ENCODE data around the gene KLHL7. TPM values are rescaled to one million over a fixed set of nuclear protein-coding genes. Genes with fewer than 3 reads are reported as not detected.
A peak's percentile ranks its signal among the peaks of the same experiment; 100 is the strongest.

Gene KLHL7, protein sequence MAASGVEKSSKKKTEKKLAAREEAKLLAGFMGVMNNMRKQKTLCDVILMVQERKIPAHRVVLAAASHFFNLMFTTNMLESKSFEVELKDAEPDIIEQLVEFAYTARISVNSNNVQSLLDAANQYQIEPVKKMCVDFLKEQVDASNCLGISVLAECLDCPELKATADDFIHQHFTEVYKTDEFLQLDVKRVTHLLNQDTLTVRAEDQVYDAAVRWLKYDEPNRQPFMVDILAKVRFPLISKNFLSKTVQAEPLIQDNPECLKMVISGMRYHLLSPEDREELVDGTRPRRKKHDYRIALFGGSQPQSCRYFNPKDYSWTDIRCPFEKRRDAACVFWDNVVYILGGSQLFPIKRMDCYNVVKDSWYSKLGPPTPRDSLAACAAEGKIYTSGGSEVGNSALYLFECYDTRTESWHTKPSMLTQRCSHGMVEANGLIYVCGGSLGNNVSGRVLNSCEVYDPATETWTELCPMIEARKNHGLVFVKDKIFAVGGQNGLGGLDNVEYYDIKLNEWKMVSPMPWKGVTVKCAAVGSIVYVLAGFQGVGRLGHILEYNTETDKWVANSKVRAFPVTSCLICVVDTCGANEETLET
- 50.0 and 53.9 TPM in 2 replicates for total RNA-seq (2014; rRNA removed; shearing (Covaris generic))

DNA sequence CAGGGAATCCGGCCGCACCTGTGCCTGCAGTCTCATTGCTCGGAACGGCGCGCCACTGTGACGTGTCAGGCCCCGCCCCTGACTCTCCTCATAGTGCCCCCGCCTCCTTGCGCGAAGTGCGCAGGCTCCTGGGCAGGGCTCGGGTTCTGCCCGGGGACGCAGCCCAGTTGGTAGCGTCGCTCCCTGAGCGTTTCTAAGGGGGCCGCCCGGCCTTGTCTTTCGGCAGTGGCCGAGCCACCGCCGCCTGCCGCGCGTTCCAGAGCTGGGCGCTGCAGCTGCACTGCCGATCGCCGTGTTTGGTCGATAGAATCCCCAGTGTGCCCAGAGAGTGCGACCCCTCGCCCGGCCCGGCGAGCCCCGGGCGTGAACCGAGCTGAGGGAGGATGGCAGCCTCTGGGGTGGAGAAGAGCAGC lies at the start of gene KLHL7:
TSS of gene KLHL7 (plus strand) at position 142 of the 413 bp plus-strand sequence. CDS start at position 384, 242 bp downstream.
- peak; percentile 98 for DNase-seq (ENCODE audit: low spot score)

DNA sequence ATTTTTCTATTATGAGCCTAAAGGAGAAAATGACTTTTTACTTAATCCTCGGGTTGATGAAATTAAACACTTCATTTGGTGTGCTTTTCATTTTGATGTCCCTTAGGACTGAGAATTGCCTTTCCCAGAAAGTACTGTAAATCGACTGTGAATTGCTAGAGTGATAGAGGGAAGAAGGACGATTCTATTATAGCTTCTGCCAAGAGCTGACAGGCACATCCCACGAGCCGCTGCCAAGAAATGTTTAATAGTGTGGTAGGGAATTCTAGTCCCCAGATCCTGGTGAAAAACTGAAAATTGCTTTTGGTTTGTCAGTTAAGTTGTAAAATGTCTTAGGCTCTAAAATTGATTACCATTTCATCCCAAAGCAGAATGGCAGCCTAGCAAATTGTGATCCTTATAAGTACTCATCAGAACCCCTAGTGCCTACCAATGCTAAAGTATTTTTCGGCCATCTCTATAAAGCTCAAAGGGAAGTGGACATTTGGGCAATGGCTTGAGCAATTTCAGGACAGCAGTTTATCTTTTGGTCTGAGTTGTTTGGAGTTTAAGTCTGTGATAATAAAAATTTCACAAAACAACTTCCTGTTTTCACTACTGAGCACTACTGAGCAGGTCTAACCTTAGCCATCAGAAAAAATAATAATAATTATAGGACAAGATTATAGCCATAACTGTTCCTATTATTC lies 47.0 kb upstream of the KLHL7 start:
- DNase-seq (ENCODE audit: low spot score): no peak

GRCh38 chr7:23061327-23061726 lies 44.3 kb upstream of the KLHL7 start:
- DNase-seq (ENCODE audit: low spot score): no peak

DNA sequence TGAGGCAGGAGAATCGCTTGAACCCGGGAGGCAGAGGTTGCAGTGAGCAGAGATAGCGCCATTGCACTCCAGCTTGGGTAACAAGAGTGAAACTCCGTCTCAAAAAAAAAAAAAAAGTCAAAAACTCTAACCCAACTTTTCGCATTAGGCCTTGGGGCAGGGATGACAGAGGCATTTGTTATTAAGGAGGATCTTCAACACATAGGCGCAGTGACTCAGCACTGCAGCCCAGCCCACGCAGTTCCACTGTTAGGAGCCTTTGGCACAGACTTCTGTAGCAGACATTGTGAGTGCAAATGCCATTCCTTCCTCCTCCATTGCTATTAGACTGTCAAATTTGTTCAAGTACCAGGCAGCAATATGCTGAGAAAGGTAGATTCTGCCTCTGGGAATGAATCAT lies 43.1 kb upstream of the KLHL7 start:
- peak; percentile 84 for DNase-seq (ENCODE audit: low spot score)

DNA sequence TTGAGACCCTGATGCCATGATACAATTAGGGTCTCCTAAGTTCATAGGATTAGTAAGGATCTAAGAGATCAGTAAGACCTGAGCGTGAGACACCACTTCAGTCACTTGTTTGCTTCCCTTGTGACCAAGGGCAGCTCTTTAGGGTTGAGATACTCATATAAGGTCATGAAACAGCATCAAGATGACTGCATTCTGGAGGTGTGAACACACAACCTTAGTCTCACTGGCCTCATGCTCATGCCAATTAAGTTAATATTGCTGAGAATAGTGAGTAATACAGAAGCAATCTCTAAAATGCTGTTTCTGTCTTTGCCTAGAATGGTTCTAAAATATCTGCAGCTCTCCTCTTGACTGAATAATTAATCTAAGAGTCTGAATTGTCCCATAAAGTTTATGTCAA lies 39.6 kb upstream of the KLHL7 start:
- DNase-seq (ENCODE audit: low spot score): no peak

- no peak for DNase-seq (ENCODE audit: low spot score)
Observed at GRCh38 chr7:23067271-23067670, 38.3 kb upstream of the KLHL7 start.

DNA sequence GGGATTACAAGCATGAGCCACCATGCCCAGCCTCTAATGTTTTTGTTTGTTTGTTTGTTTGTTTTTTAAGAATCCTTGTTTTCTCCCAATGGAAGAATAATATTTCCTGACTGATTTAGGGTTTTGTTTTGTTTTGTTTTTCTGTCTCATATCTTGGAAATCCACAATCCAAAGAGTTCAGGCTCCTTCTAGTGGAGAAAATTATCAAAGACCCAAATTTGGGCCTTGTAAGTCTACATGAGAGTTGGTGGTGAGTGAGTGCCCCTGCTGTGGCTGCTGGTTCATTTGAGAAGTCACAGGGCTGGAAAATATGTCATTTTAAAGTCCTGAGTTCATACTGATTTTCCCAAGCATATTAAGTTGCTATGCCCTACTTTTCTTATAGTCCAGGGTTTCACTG lies 33.5 kb upstream of the KLHL7 start:
- DNase-seq (ENCODE audit: low spot score): peak; percentile 37

DNA sequence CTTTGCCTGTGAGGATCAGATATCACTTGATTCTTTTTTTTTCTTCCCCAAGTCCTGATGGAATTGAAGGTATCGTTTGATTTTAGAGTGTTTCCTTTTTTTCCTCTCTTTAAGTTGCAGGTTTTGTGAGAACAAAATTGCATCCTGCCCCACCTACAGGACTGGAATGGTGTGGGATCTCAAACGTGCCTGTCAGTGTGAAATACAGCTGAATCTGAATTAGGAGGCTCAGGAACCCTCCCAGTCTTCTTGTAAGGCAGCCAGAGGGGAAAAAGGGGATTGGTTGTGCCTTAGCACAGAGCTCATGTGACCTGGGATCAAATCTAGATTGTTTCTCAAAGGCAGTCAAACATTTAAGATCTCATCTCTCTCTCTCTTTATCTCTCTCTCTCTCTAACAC lies 32.7 kb upstream of the KLHL7 start:
- no peak for DNase-seq (ENCODE audit: low spot score)

DNA sequence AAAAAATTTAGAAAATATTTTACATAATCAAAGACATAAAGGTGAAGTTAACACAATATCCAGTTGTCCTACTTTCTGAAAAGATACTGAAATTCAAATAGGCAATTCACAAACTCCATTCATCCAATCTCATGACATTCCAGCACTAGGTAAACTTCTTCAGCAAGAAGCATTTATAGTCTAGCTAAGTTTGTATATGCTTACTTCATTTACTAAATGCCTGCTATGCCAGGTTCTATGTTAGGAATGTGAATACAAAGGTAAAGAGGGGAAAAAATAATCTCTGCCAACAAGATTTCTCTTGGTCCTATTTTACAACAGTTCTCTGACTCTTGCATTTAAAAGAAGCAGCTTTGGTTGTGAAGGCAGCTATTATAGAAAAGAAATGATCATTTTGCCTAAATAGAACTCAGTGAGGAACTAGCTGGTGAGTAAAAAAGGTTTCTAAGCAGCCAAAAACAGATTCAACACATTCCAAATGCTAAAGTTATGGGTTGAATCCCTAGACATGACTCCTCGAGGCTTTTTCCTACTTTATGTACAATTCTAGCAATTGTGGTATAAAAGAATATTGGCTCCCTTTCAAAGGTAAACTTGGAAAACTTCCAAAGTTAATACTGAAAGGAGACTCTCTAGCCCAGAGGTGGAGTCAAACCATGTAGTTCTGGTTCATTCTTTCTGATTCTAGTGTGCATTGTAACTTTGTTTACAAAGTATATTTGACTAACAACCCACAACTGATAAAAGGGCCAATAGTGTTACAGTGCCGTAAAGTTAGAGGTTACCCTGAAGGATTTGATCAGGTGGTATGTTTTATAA lies 30.9 kb upstream of the KLHL7 start:
- DNase-seq (ENCODE audit: low spot score): peak; percentile 79

- no peak for DNase-seq (ENCODE audit: low spot score)
Observed at GRCh38 chr7:23075571-23075970, 30.0 kb upstream of the KLHL7 start.

- no peak for DNase-seq (ENCODE audit: low spot score)
Observed at GRCh38 chr7:23076772-23077171, 28.8 kb upstream of the KLHL7 start.

DNA sequence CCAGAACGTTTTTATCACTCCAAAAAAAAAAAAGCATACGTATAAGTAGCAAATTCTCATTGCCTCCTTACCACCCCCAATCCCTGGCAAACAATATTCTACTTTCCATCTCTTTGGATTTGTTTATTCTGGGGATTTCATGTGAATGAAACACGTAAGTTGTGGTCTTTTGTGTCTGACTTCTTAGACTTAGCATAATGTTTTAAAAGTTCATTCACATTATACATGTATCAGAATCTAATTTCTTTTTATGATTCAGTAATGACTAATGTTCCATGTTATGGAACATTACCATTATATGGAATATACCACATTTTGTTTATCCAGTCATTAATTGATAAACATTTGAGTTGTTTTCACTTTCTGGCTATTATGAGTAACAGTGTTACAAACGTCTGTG lies 12.5 kb upstream of the KLHL7 start:
- no peak for DNase-seq (ENCODE audit: low spot score)

GRCh38 chr7:23093546-23093945 lies 12.0 kb upstream of the KLHL7 start:
- DNase-seq (ENCODE audit: low spot score): no peak

GRCh38 chr7:23096518-23097290 lies 8.9 kb upstream of the KLHL7 start:
- no peak for DNase-seq (ENCODE audit: low spot score)

DNA sequence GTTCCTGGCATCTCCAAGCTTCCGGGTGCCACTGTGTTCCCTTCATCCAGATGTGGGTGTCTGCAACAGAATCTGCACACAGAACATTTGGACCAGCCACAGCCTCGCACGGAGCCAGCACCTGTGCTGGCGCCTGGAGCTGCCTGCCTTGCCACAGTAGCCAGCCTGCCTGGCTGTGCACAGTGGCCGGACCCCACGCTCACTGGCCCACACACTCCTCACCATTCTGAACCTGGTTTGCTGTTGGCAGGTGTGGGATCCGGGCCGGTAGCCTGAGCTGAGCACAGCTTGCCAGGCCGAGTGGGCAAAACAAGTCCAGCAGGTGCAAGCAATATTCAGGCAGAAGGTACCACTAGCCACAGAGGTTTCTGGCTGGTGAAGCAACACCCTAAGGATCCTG lies 7.6 kb upstream of the KLHL7 start:
- DNase-seq (ENCODE audit: low spot score): no peak

- DNase-seq (ENCODE audit: low spot score): no peak
Observed at GRCh38 chr7:23098460-23098859, 7.1 kb upstream of the KLHL7 start.

GRCh38 chr7:23100697-23101096 lies 4.9 kb upstream of the KLHL7 start:
- DNase-seq (ENCODE audit: low spot score): no peak

GRCh38 chr7:23105086-23105643 lies 420 bp upstream of the KLHL7 start:
- DNase-seq (ENCODE audit: low spot score): no peak

- peak; percentile 47 for DNase-seq (ENCODE audit: low spot score)
Observed at GRCh38 chr7:23106057-23106822, 655 bp downstream of the KLHL7 start.
